ENCODE measurements around the gene ENGASE.
"Not testable (repeated sequence)": the region's sequence is repeated elsewhere in the genome, so short reads cannot be mapped to it uniquely, and the experiment has no call there.

Gene ENGASE

GRCh38 chr17:79054200-79054960 lies 20.2 kb upstream of the ENGASE start:
- DNase-seq = no peak

GRCh38 chr17:79055197-79055596 lies 19.4 kb upstream of the ENGASE start:
- no peak for DNase-seq

- DNase-seq = no peak
These were observed 16.8 kb upstream of the ENGASE start for GRCh38 chr17:79057737-79058385.

GRCh38 chr17:79062691-79063090 lies 11.9 kb upstream of the ENGASE start:
- DNase-seq = no peak

- no peak for DNase-seq
These were observed 10.6 kb upstream of the ENGASE start for GRCh38 chr17:79064026-79064425.

- no peak for DNase-seq
These were observed 9.4 kb upstream of the ENGASE start for GRCh38 chr17:79065105-79065670.

- no peak for DNase-seq
These were observed 7.7 kb upstream of the ENGASE start for GRCh38 chr17:79066963-79067362.

GRCh38 chr17:79070266-79070880 lies 4.3 kb upstream of the ENGASE start:
- no peak for DNase-seq

GRCh38 chr17:79071161-79071740 lies 3.4 kb upstream of the ENGASE start:
- DNase-seq = no peak

- DNase-seq = no peak
These were observed 2.1 kb upstream of the ENGASE start for GRCh38 chr17:79072544-79072943.

- DNase-seq = no peak
These were observed 1.5 kb upstream of the ENGASE start for GRCh38 chr17:79073016-79073705.

GRCh38 chr17:79073706-79074088 lies 927 bp upstream of the ENGASE start:
- no peak for DNase-seq

GRCh38 chr17:79074121-79074648 lies 439 bp upstream of the ENGASE start:
- not testable (repeated sequence) for DNase-seq

GRCh38 chr17:79075446-79075750 lies 774 bp downstream of the ENGASE start:
- no peak for DNase-seq

GRCh38 chr17:79075861-79076406 lies 1.3 kb downstream of the ENGASE start:
- no peak for DNase-seq

GRCh38 chr17:79077587-79077986 lies 3.0 kb downstream of the ENGASE start:
- no peak for DNase-seq

GRCh38 chr17:79078476-79079190 lies 4.0 kb downstream of the ENGASE start:
- DNase-seq = no peak

- DNase-seq = no peak
These were observed 5.0 kb downstream of the ENGASE start for GRCh38 chr17:79079421-79080200.

- no peak for DNase-seq
These were observed 5.7 kb downstream of the ENGASE start for GRCh38 chr17:79080349-79080748.

GRCh38 chr17:79080761-79081290 lies 6.2 kb downstream of the ENGASE start:
- DNase-seq = no peak

All from NCI-H2029 treated with DMSO at 0.1 percent for 48 hours (cell line).